ENCODE measurements around the gene SH3PXD2B. TPM values are rescaled to one million over a fixed set of nuclear protein-coding genes. Genes with fewer than 3 reads are reported as not detected.
"Not testable (repeated sequence)": the region's sequence is repeated elsewhere in the genome, so short reads cannot be mapped to it uniquely, and the experiment has no call there.

Gene SH3PXD2B
- polyA plus RNA-seq, 1 donor: 11.0 TPM

GRCh38 chr5:172399826-172400225 is 54.5 kb downstream of the SH3PXD2B start:
- H3K27me3 ChIP-seq (ENCODE audit: control insufficient read depth, insufficient read depth, low read length): no peaks in the 10 kb centered on the region
- 100% methylated on average over 2 of the region's 4 CpGs for WGBS (ENCODE audit: insufficient coverage, low lambda C conversion rate)
- no peak overlapping the region for H3K27ac ChIP-seq (ENCODE audit: low read length)
- no peak for DNase-seq
- H3K36me3 ChIP-seq (ENCODE audit: control insufficient read depth, insufficient read depth, low read length): peaks cover 4% of the 10 kb centered on the region
- H3K4me3 ChIP-seq (ENCODE audit: low read length): no peak overlapping the region
- peaks cover 3% of the 10 kb centered on the region for H3K9me3 ChIP-seq (ENCODE audit: control insufficient read depth, low read depth, low read length)
- peaks cover 5% of the 10 kb centered on the region for H3K4me1 ChIP-seq (ENCODE audit: control insufficient read depth, insufficient read depth, low read length)

- DNase-seq: no peak
- Histone ChIP-seq H3K9me3 (ENCODE audit: control insufficient read depth, low read depth, low read length) (peaks cover 3% of the 10 kb centered on the region), H3K4me1 (ENCODE audit: control insufficient read depth, insufficient read depth, low read length) (peaks cover 5% of the 10 kb centered on the region), H3K36me3 (ENCODE audit: control insufficient read depth, insufficient read depth, low read length) (peaks cover 4% of the 10 kb centered on the region), H3K27me3 (ENCODE audit: control insufficient read depth, insufficient read depth, low read length) (no peaks in the 10 kb centered on the region), H3K27ac (ENCODE audit: low read length) (no peak overlapping the region), H3K4me3 (ENCODE audit: low read length) (no peak overlapping the region)
- 100% methylated on average over 1 of the region's 6 CpGs for WGBS (ENCODE audit: insufficient coverage, low lambda C conversion rate)
These were observed 55.0 kb downstream of the SH3PXD2B start for GRCh38 chr5:172399336-172399735.

- 100% methylated on average over 2 of the region's 4 CpGs for WGBS (ENCODE audit: insufficient coverage, low lambda C conversion rate)
- H3K9me3 ChIP-seq (ENCODE audit: control insufficient read depth, low read depth, low read length); H3K27ac ChIP-seq (ENCODE audit: low read length); H3K4me3 ChIP-seq (ENCODE audit: low read length); H3K36me3 ChIP-seq (ENCODE audit: control insufficient read depth, insufficient read depth, low read length); H3K4me1 ChIP-seq (ENCODE audit: control insufficient read depth, insufficient read depth, low read length); DNase-seq; H3K27me3 ChIP-seq (ENCODE audit: control insufficient read depth, insufficient read depth, low read length): not testable (repeated sequence)
These were observed 55.7 kb downstream of the SH3PXD2B start for GRCh38 chr5:172398645-172399044.

- H3K27ac ChIP-seq (ENCODE audit: low read length); DNase-seq; H3K4me1 ChIP-seq (ENCODE audit: control insufficient read depth, insufficient read depth, low read length); H3K9me3 ChIP-seq (ENCODE audit: control insufficient read depth, low read depth, low read length); H3K36me3 ChIP-seq (ENCODE audit: control insufficient read depth, insufficient read depth, low read length); H3K27me3 ChIP-seq (ENCODE audit: control insufficient read depth, insufficient read depth, low read length); H3K4me3 ChIP-seq (ENCODE audit: low read length): not testable (repeated sequence)
- WGBS (ENCODE audit: insufficient coverage, low lambda C conversion rate): no CpG with 5 or more reads among the region's 8 CpGs
These were observed 57.3 kb downstream of the SH3PXD2B start for GRCh38 chr5:172396994-172397393.

GRCh38 chr5:172396220-172396619 is 58.1 kb downstream of the SH3PXD2B start:
- Histone ChIP-seq H3K36me3 (ENCODE audit: control insufficient read depth, insufficient read depth, low read length) (peaks cover 3% of the 10 kb centered on the region), H3K27me3 (ENCODE audit: control insufficient read depth, insufficient read depth, low read length) (no peaks in the 10 kb centered on the region), H3K9me3 (ENCODE audit: control insufficient read depth, low read depth, low read length) (no peaks in the 10 kb centered on the region), H3K27ac (ENCODE audit: low read length) (no peak overlapping the region), H3K4me3 (ENCODE audit: low read length) (no peak overlapping the region), H3K4me1 (ENCODE audit: control insufficient read depth, insufficient read depth, low read length) (no peaks in the 10 kb centered on the region)
- no CpG with 5 or more reads among the region's 3 CpGs for WGBS (ENCODE audit: insufficient coverage, low lambda C conversion rate)
- no peak for DNase-seq

- no CpG with 5 or more reads among the region's 5 CpGs for WGBS (ENCODE audit: insufficient coverage, low lambda C conversion rate)
- Histone ChIP-seq H3K4me1 (ENCODE audit: control insufficient read depth, insufficient read depth, low read length) (no peaks in the 10 kb centered on the region), H3K27ac (ENCODE audit: low read length) (no peak overlapping the region), H3K27me3 (ENCODE audit: control insufficient read depth, insufficient read depth, low read length) (no peaks in the 10 kb centered on the region), H3K4me3 (ENCODE audit: low read length) (no peak overlapping the region), H3K9me3 (ENCODE audit: control insufficient read depth, low read depth, low read length) (no peaks in the 10 kb centered on the region), H3K36me3 (ENCODE audit: control insufficient read depth, insufficient read depth, low read length) (peaks cover 3% of the 10 kb centered on the region)
- no peak for DNase-seq
These were observed 58.8 kb downstream of the SH3PXD2B start for GRCh38 chr5:172395483-172395882.

GRCh38 chr5:172389578-172390112 is 64.7 kb downstream of the SH3PXD2B start:
- WGBS (ENCODE audit: insufficient coverage, low lambda C conversion rate): no CpG with 5 or more reads among the region's 2 CpGs

GRCh38 chr5:172388246-172388733 is 66.0 kb downstream of the SH3PXD2B start:
- Histone ChIP-seq H3K27me3 (ENCODE audit: control insufficient read depth, insufficient read depth, low read length) (no peaks in the 10 kb centered on the region), H3K4me1 (ENCODE audit: control insufficient read depth, insufficient read depth, low read length) (peaks cover 8% of the 10 kb centered on the region), H3K36me3 (ENCODE audit: control insufficient read depth, insufficient read depth, low read length) (peaks cover 17% of the 10 kb centered on the region), H3K9me3 (ENCODE audit: control insufficient read depth, low read depth, low read length) (no peaks in the 10 kb centered on the region), H3K27ac (ENCODE audit: low read length) (no peak overlapping the region), H3K4me3 (ENCODE audit: low read length) (no peak overlapping the region)
- no peak for DNase-seq
- no CpG with 5 or more reads among the region's 2 CpGs for WGBS (ENCODE audit: insufficient coverage, low lambda C conversion rate)

More at GRCh38 chr5:172389578-172390112, 64.7 kb downstream of the SH3PXD2B start:
- Histone ChIP-seq H3K9me3 (ENCODE audit: control insufficient read depth, low read depth, low read length) (no peaks in the 10 kb centered on the region), H3K4me3 (ENCODE audit: low read length) (no peak overlapping the region), H3K4me1 (ENCODE audit: control insufficient read depth, insufficient read depth, low read length) (no peaks in the 10 kb centered on the region), H3K27ac (ENCODE audit: low read length) (no peak overlapping the region), H3K36me3 (ENCODE audit: control insufficient read depth, insufficient read depth, low read length) (peaks cover 17% of the 10 kb centered on the region), H3K27me3 (ENCODE audit: control insufficient read depth, insufficient read depth, low read length) (no peaks in the 10 kb centered on the region)
- DNase-seq: no peak

- Histone ChIP-seq H3K27ac (ENCODE audit: low read length) (no peak overlapping the region), H3K9me3 (ENCODE audit: control insufficient read depth, low read depth, low read length) (no peaks in the 10 kb centered on the region), H3K4me3 (ENCODE audit: low read length) (no peak overlapping the region), H3K4me1 (ENCODE audit: control insufficient read depth, insufficient read depth, low read length) (peaks cover 20% of the 10 kb centered on the region), H3K27me3 (ENCODE audit: control insufficient read depth, insufficient read depth, low read length) (no peaks in the 10 kb centered on the region), H3K36me3 (ENCODE audit: control insufficient read depth, insufficient read depth, low read length) (peaks cover 24% of the 10 kb centered on the region)
- WGBS (ENCODE audit: insufficient coverage, low lambda C conversion rate): no CpG with 5 or more reads among the region's 5 CpGs
- no peak for DNase-seq
These were observed 68.6 kb downstream of the SH3PXD2B start for GRCh38 chr5:172385707-172386106.

GRCh38 chr5:172385010-172385563 is 69.2 kb downstream of the SH3PXD2B start:
- Histone ChIP-seq H3K4me1 (ENCODE audit: control insufficient read depth, insufficient read depth, low read length) (peaks cover 20% of the 10 kb centered on the region), H3K4me3 (ENCODE audit: low read length) (no peak overlapping the region), H3K36me3 (ENCODE audit: control insufficient read depth, insufficient read depth, low read length) (peaks cover 24% of the 10 kb centered on the region), H3K27me3 (ENCODE audit: control insufficient read depth, insufficient read depth, low read length) (no peaks in the 10 kb centered on the region), H3K27ac (ENCODE audit: low read length) (no peak overlapping the region), H3K9me3 (ENCODE audit: control insufficient read depth, low read depth, low read length) (no peaks in the 10 kb centered on the region)
- no CpG with 5 or more reads among the region's 5 CpGs for WGBS (ENCODE audit: insufficient coverage, low lambda C conversion rate)
- DNase-seq: no peak

Measured in large intestine (tissue), 3 donors.